Kidney epithelial cell (primary cell): ENCODE results near the gene KIR3DL1. TPM values are rescaled to one million over a fixed set of nuclear protein-coding genes. Genes with fewer than 3 reads are reported as not detected.

Experiments
- DNase-seq: peaks from one replicate; pipeline ENCODE4 v3.0.0-alpha.2; 2010; ENCODE audit warnings: low read depth
- H3K27me3 ChIP-seq: 2 replicates; pipeline ENCODE4 v1.6.0; 2011; ENCODE audit warnings: low read length; ENCODE audit not compliant: control insufficient read depth, insufficient read depth
- H3K36me3 ChIP-seq: 2 replicates; pipeline ENCODE4 v1.5.1; 2011; ENCODE audit warnings: low read length; ENCODE audit not compliant: control insufficient read depth, insufficient read depth
- H3K4me3 ChIP-seq: 2 replicates; pipeline ENCODE4 v1.5.1; 2011; ENCODE audit warnings: low read depth, mild to moderate bottlenecking, control low read depth, low read length
- CTCF ChIP-seq: IDR thresholded peaks from 2 replicates; pipeline ENCODE4 v1.5.1; 2011; ENCODE audit warnings: mild to moderate bottlenecking, moderate library complexity, low read length, control low read depth, inconsistent platforms; ENCODE audit not compliant: insufficient read depth, poor library complexity, severe bottlenecking
- total RNA-seq: library from RNA; depleted of rRNA; stranded (reverse); fragments of >200 nt; gene quantifications from 2 replicates; pipeline ENCODE4 v1.2.3, GENCODE V29; 2015

KIR3DL1 gene
- total RNA-seq, 1 donor from 2014 or later, result not detected

DNA sequence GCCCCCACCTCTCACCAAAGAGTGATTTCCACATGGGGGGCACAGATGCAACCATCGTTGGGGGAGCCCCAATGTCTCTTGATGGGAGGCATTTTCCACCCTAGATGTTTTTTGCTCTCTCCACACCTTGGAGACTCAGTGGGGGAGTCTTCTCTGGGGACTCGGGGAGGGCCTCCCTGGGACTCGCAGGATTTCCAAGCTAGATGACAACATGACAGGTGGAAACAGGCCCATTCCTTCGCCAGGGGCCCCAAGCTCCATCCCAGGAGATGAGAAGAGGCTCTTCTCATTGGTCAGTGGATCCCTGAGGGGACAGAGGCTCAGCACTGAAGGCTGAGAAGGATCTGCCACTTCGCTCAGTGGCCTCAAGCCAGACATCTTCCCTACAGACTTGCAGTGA is 25.6 kb upstream of the KIR3DL1 start:
- no peaks in the 10 kb centered on the region for H3K27me3 ChIP-seq
- no peaks in the 10 kb centered on the region for H3K36me3 ChIP-seq
- no peak for TF ChIP-seq CTCF
- H3K4me3 ChIP-seq, result no peak overlapping the region
- DNase-seq, result no peak

GRCh38 chr19:54791476-54791875 is 24.8 kb upstream of the KIR3DL1 start:
- no peak for TF ChIP-seq CTCF
- Histone ChIP-seq H3K36me3 (no peaks in the 10 kb centered on the region), H3K27me3 (no peaks in the 10 kb centered on the region), H3K4me3 (no peak overlapping the region)
- DNase-seq, result no peak

GRCh38 chr19:54792814-54793213 is 23.5 kb upstream of the KIR3DL1 start:
- no peaks in the 10 kb centered on the region for H3K27me3 ChIP-seq
- TF ChIP-seq CTCF, result no peak
- DNase-seq, result no peak
- no peak overlapping the region for H3K4me3 ChIP-seq
- H3K36me3 ChIP-seq, result no peaks in the 10 kb centered on the region

DNA sequence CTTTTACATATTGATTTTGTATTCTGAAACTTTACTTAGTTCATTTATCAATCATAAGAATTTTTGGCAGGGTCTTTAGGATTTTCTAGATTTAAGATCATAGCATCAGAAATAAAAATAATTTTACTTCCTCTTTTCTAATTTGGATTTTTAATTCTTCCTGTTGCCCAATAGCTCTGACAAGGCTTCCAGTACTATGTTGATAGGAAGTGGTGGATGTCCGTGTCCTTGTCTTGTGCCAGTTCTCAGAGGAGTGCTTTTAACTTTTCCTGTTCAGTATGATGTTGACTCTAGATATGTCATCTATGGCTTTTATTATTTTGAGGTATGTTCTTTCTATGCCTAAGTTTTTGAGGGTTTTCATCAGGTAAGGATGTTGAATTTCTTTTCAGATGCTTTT is 20.5 kb upstream of the KIR3DL1 start:
- H3K4me3 ChIP-seq, result no peak overlapping the region
- TF ChIP-seq CTCF, result no peak

GRCh38 chr19:54803410-54803809 is 12.9 kb upstream of the KIR3DL1 start, which contains the start of gene KIR2DL4:
KIR2DL4 (plus strand) TSS chr19:54803610; CDS start chr19:54803652, 42 bp downstream.
- Histone ChIP-seq H3K36me3 (no peaks in the 10 kb centered on the region), H3K4me3 (no peak within 1 kb of the TSS), H3K27me3 (no peaks in the 10 kb centered on the region)
- TF ChIP-seq CTCF, result no peak
- DNase-seq, result no peak

More for the DNA sequence above, 20.5 kb upstream of the KIR3DL1 start:
- no peaks in the 10 kb centered on the region for H3K36me3 ChIP-seq
- DNase-seq, result no peak
- H3K27me3 ChIP-seq, result no peaks in the 10 kb centered on the region

DNA sequence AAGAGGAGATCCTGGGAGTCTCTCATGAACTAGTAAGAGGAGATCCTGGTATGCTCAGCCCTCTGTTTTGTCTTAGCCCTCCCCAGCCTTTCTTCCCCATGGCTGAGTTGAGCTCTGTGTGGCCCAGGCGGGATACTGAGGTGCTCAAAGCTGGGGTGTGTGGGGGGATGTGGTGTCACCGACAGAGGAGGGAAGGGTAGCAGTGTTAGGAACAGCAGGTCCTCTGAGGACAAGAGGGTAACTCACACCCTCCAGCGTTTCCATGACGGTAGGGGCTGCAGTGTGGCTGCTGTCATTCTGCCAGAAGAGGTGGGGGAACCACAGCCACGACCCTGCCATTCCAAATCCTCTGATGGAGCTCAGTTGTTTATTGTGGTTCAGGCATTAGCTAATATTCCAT is 12.2 kb upstream of the KIR3DL1 start:
- H3K4me3 ChIP-seq, result no peak overlapping the region
- DNase-seq, result no peak
- no peak for TF ChIP-seq CTCF
- H3K27me3 ChIP-seq, result no peaks in the 10 kb centered on the region
- H3K36me3 ChIP-seq, result no peaks in the 10 kb centered on the region
